K562 (cell line): ENCODE data around the gene CENPP. TPM values are rescaled to one million over a fixed set of nuclear protein-coding genes. Genes with fewer than 3 reads are reported as not detected.

Source experiments
- ATAC-seq: fragments of 200-7000 bp; cut with Tn5 transposase; 3 replicates; pipeline ENCODE4 v1.9.1; 2020; ENCODE audit warnings: moderate library complexity
- BruUV-seq: library from RNA; stranded (reverse); fragments of 400-500 nt; replicated peaks from 2 replicates; lab custom pipeline; 2021; lab: Mats Ljungman, UMichigan
- CTCF ChIA-PET: fragments of 300-600 bp; formaldehyde crosslinking; extraction: SDS; loops from one replicate; lab custom pipeline; 2021; ENCODE audit warnings: low intra/inter-chr PET ratio; lab: Yijun Ruan, JAX
- POLR2A ChIA-PET: fragments of 300-600, 350-650 bp; sonication (Branson Sonifier 250); formaldehyde crosslinking; extraction: SDS; loops from one replicate; lab custom pipeline; 2021; ENCODE audit warnings: antibody characterized with exemption, inconsistent platforms; lab: Yijun Ruan, JAX
- DNase-seq, 4 experiments: peaks; one replicate each; pipeline versions ENCODE4 v3.0.0 to v3.0.0-alpha.2; 2011 to 2018; ENCODE audit warnings: low spot score in 3 of 4, mixed read lengths in 3 of 4; ENCODE audit errors: extremely low read depth in 1 of 4
- FAIRE-seq: peaks from 2 replicates; lab custom pipeline; 2011; peaks lifted over from hg19 to GRCh38; lab: Jason Lieb, UNC
- H2AFZ ChIP-seq: 2 replicates; pipeline ENCODE4 v1.6.0; 2011; ENCODE audit warnings: low read depth, low read length, control low read depth, inconsistent platforms
- H3K27ac ChIP-seq: fragments of 200-600 bp; 3 replicates; pipeline ENCODE4 v1.8.0; 2011; ENCODE audit warnings: low read depth, mild to moderate bottlenecking, control low read depth, inconsistent platforms, low read length, moderate library complexity, mixed read lengths; ENCODE audit errors: extremely low read depth
- H3K27me3 ChIP-seq, 2 experiments: fragments of 300-600 bp in 1 of 2; 2 replicates in 1 of 2; 3 replicates in 1 of 2; pipeline versions ENCODE4 v1.6.0 to v1.8.0; 2011; ENCODE audit warnings: inconsistent platforms in 2 of 2, low read length in 2 of 2, mild to moderate bottlenecking in 1 of 2, mixed read lengths in 1 of 2, moderate library complexity in 1 of 2; ENCODE audit not compliant: control insufficient read depth in 2 of 2, insufficient read depth in 2 of 2
- H3K36me3 ChIP-seq: fragments of 300-600 bp; 3 replicates; pipeline ENCODE4 v1.8.0; 2011; ENCODE audit warnings: mild to moderate bottlenecking, low read length, inconsistent platforms; ENCODE audit not compliant: control insufficient read depth, insufficient read depth
- H3K4me1 ChIP-seq, 2 experiments: fragments of 200-600 bp in 1 of 2; replicated peaks in 1 of 2; 2 replicates in 1 of 2; 3 replicates in 1 of 2; pipeline versions ENCODE4 v1.5.1 to v1.8.0; 2011; ENCODE audit warnings: inconsistent platforms in 2 of 2, low read length in 2 of 2, mild to moderate bottlenecking in 1 of 2, mixed read lengths in 1 of 2, moderate library complexity in 1 of 2; ENCODE audit not compliant: control insufficient read depth in 2 of 2, insufficient read depth in 2 of 2
- H3K4me2 ChIP-seq: 2 replicates; pipeline ENCODE4 v1.6.1; 2011; ENCODE audit warnings: low read length, control low read depth, inconsistent platforms, mixed read lengths; ENCODE audit not compliant: insufficient read depth
- H3K4me3 ChIP-seq: fragments of 200-600 bp; sonication (generic), shearing (Covaris generic); 2 replicates; pipeline ENCODE4 v1.5.1; 2016; ENCODE audit warnings: control low read depth, inconsistent platforms
- H3K79me2 ChIP-seq: fragments of 200-600 bp; 3 replicates; pipeline ENCODE4 v1.8.0; 2011; ENCODE audit warnings: low read length, inconsistent platforms; ENCODE audit not compliant: control insufficient read depth, insufficient read depth
- H3K9ac ChIP-seq, 2 experiments: 2 replicates each; pipeline versions ENCODE4 v1.6.0 to v1.6.1; 2011; ENCODE audit warnings: low read depth in 2 of 2, low read length in 2 of 2, control low read depth in 1 of 2, inconsistent platforms in 1 of 2, mild to moderate bottlenecking in 1 of 2, mixed read lengths in 1 of 2; ENCODE audit not compliant: insufficient read depth in 1 of 2
- H3K9me1 ChIP-seq: one replicate; pipeline ENCODE4 v1.6.0; 2011; ENCODE audit warnings: inconsistent platforms, mild to moderate bottlenecking, low read length, moderate library complexity; ENCODE audit not compliant: control insufficient read depth, insufficient read depth
- H3K9me3 ChIP-seq: replicated peaks from 2 replicates; pipeline ENCODE4 v1.5.1; 2011; ENCODE audit warnings: low read depth, low read length, inconsistent platforms; ENCODE audit not compliant: control insufficient read depth, insufficient read depth
- H4K20me1 ChIP-seq: replicated peaks from 2 replicates; pipeline ENCODE4 v1.6.1; 2011; ENCODE audit warnings: low read length, inconsistent platforms, mixed read lengths; ENCODE audit not compliant: control insufficient read depth, insufficient read depth
- FOXJ2 ChIP-seq: fragments of 200-800 bp; sonication (Bioruptor generic); IDR thresholded peaks from 2 replicates; pipeline ENCODE4 v1.6.1; 2016; ENCODE audit warnings: missing genetic modification characterization, missing compliant biosample characterization
- KLF6 ChIP-seq: fragments of 250-450 bp; sonication (Bioruptor Pico); IDR thresholded peaks from 2 replicates; pipeline ENCODE4 v1.4.0; 2020; ENCODE audit warnings: mild to moderate bottlenecking, moderate library complexity, borderline replicate concordance
- PCBP2 ChIP-seq: fragments of 200-400 bp; formaldehyde crosslinking; IDR thresholded peaks from 2 replicates; pipeline ENCODE4 v1.6.1; 2018; ENCODE audit warnings: low read length, low read depth, mild to moderate bottlenecking, moderate library complexity; ENCODE audit not compliant: poor library complexity, severe bottlenecking
- SIN3A ChIP-seq, 2 experiments: fragments of 150-350 bp in 1 of 2; IDR thresholded peaks; 2 replicates each; pipeline ENCODE4 v1.6.1; 2011 to 2016; ENCODE audit warnings: borderline replicate concordance in 2 of 2, low read depth in 2 of 2, low read length in 2 of 2, mild to moderate bottlenecking in 2 of 2, moderate library complexity in 2 of 2; ENCODE audit not compliant: control insufficient read depth in 1 of 2
- TRIM24 ChIP-seq, 2 experiments: fragments of 450-650 bp; IDR thresholded peaks; 2 replicates each; pipeline ENCODE4 v1.6.1; 2016
- U2AF2 ChIP-seq: fragments of 200-400 bp; formaldehyde crosslinking; optimal IDR thresholded peaks from 2 replicates; pipeline ENCODE3; 2017; ENCODE audit warnings: low read depth, mild to moderate bottlenecking, low read length
- ZNF354B ChIP-seq: fragments of 250-450 bp; sonication (Bioruptor Pico); IDR thresholded peaks from 2 replicates; pipeline ENCODE4 v1.4.0; 2020
- WGBS: fragments of 100-300 bp; shearing (Covaris generic); methylation state at CpG from one replicate; pipeline ENCODE4 v1.1.6; 2016; ENCODE audit warnings: low coverage, mixed read lengths; ENCODE audit not compliant: insufficient coverage; ENCODE audit errors: missing lambda C conversion rate; 5-methylcytosine and 5-hydroxymethylcytosine counted together
- in situ Hi-C: fragments of 300-500 bp; cut with MboI; formaldehyde crosslinking; loops from 4 replicates; pipeline ENCODE4 v1.15.0; 2018; ENCODE audit warnings: inconsistent platforms, mixed read lengths
- intact Hi-C: fragments of 100-400 bp; cut with micrococcal nuclease; formaldehyde crosslinking; loops from 2 replicates; pipeline ENCODE4 v1.14.2; 2022
- polyA plus RNA-seq, 8 experiments: library from polyadenylated mRNA; depleted of rRNA in 4 of 8; stranded (reverse) in 5 of 8; unstranded in 3 of 8; fragments of >200 nt; fragmentation: Nextera tagmentation in 2 of 8; fragmentation: Illumina TruSeq in 1 of 8; extraction: Ambion mirVana in 2 of 8; extraction: Trizol in 1 of 8; gene quantifications; 2 replicates each; pipeline versions ENCODE4 v1.2.1 to v1.2.3, GENCODE V29; 2011 to 2014; ENCODE audit warnings: inconsistent platforms in 1 of 8, missing spikeins in 1 of 8
- total RNA-seq, 7 experiments: library from RNA; depleted of rRNA in 6 of 7; stranded (reverse); fragments of >200 nt in 6 of 7; fragmentation: Illumina TruSeq in 2 of 7; extraction: Trizol in 2 of 7; gene quantifications; 2 replicates each; pipeline versions ENCODE4 v1.2.1 to v1.2.3, GENCODE V29; 2011 to 2021; ENCODE audit warnings: low replicate concordance in 1 of 7
- TF ChIP-seq, protein P1 (sequence below): fragments of 450-650 bp; formaldehyde crosslinking; IDR thresholded peaks from 2 replicates; pipeline ENCODE4 v1.4.0; 2020; ENCODE audit warnings: mild to moderate bottlenecking, mixed read lengths
- TF ChIP-seq, protein P2 (sequence below): fragments of 450-650 bp; IDR thresholded peaks from 2 replicates; pipeline ENCODE4 v1.6.1; 2014; ENCODE audit warnings: low read depth, mild to moderate bottlenecking, moderate library complexity, borderline replicate concordance
- TF ChIP-seq, protein P3 (sequence below): IDR thresholded peaks from 3 replicates; pipeline ENCODE4 v1.6.1; 2011; ENCODE audit warnings: borderline replicate concordance, mild to moderate bottlenecking, moderate library complexity; ENCODE audit not compliant: insufficient read length; ENCODE audit errors: extremely low read depth

Gene CENPP
- total and polyA plus RNA-seq, 9 of the 15 experiments (the other 6 are each of a cell fraction or from before 2014, with no cell fraction given) = 8.0 to 28.5 (median 17.9) TPM

DNA sequence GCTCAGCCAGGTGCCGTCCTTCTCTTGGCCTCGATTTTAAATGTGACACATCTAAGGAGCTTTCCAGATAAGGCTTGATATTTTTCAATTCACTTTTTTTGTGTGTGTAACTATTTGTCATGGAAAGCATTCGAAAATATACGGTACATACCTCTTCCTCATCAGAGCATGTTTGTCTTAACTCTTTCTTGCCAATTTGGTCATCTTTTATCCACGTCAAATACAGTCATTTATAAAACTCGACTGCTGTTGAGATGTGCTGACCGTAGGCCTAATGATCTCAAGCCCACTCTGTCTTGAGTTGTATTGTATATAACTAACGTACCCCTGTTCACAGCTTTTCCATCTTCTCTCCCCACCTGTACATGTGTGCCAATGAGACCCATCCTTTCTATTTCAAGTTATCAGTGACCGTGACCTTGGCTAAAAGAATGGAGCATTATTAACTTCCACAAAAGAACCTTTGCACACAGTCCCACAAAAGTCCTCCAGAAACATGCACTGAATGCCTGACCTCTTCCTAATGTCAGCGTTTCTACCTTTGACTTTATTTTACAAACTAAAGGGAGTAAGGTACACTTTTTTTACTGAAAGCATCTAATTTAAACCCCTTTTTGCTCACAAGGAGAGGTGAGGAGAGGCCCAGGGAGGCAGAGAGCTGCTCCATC is 282.6 kb downstream of the CENPP start:
- H3K27ac ChIP-seq = no peak overlapping the region
- FAIRE-seq (peak; percentile 15), DNase-seq (no peak), ATAC-seq (no peak)
- H3K9me3 ChIP-seq = no peaks in the 10 kb centered on the region; the same call in 1 of the 2 replicates
- 76% methylated on average over 10 of the region's 10 CpGs for WGBS
- H3K79me2 ChIP-seq = no peaks in the 10 kb centered on the region
- ChIA-PET CTCF (no interaction called here), POLR2A (interaction anchor here (0.6 to 1.0 kb wide), 2 partner anchors 15 to 18 kb away, joined by 4 to 5 read pairs; no protein-coding TSS in a partner anchor)
- BruUV-seq = no TSS peak
- no peaks in the 10 kb centered on the region for H3K27me3 ChIP-seq
- in situ Hi-C loops = no loop called here
- H3K4me3 ChIP-seq = no peak overlapping the region
- peaks cover 22% of the 10 kb centered on the region for H3K36me3 ChIP-seq
- no peaks in the 10 kb centered on the region for H3K9me1 ChIP-seq
- peaks cover 0 to 14% of the 10 kb centered on the region in 2 experiments; a peak in 1 of 5 replicates for H3K4me1 ChIP-seq
- intact Hi-C loops = no loop called here
- H3K4me2 ChIP-seq = no peak overlapping the region
- no peaks in the 10 kb centered on the region for H4K20me1 ChIP-seq
- no peak overlapping the region for H3K9ac ChIP-seq
- no peak overlapping the region for H2AFZ ChIP-seq
- TF ChIP-seq SIN3A (IDR thresholded peaks at IDR 0.05; ENCODE audit: borderline replicate concordance in 2 of 2, control insufficient read depth in 1 of 2, low read depth in 2 of 2, low read length in 2 of 2) (no peak), U2AF2 (no peak), TRIM24 (IDR thresholded peaks at IDR 0.05) (no peak), KLF6 (CRISPR knock-in tag) (no peak), ZNF354B (CRISPR knock-in tag) (no peak), PCBP2 (no peak), FOXJ2 (no peak)
- TF ChIP-seq, protein P1, sequence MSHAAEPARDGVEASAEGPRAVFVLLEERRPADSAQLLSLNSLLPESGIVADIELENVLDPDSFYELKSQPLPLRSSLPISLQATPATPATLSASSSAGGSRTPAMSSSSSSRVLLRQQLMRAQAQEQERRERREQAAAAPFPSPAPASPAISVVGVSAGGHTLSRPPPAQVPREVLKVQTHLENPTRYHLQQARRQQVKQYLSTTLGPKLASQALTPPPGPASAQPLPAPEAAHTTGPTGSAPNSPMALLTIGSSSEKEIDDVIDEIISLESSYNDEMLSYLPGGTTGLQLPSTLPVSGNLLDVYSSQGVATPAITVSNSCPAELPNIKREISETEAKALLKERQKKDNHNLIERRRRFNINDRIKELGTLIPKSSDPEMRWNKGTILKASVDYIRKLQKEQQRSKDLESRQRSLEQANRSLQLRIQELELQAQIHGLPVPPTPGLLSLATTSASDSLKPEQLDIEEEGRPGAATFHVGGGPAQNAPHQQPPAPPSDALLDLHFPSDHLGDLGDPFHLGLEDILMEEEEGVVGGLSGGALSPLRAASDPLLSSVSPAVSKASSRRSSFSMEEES (CRISPR knock-in tag) = no peak
- TF ChIP-seq, protein P2, sequence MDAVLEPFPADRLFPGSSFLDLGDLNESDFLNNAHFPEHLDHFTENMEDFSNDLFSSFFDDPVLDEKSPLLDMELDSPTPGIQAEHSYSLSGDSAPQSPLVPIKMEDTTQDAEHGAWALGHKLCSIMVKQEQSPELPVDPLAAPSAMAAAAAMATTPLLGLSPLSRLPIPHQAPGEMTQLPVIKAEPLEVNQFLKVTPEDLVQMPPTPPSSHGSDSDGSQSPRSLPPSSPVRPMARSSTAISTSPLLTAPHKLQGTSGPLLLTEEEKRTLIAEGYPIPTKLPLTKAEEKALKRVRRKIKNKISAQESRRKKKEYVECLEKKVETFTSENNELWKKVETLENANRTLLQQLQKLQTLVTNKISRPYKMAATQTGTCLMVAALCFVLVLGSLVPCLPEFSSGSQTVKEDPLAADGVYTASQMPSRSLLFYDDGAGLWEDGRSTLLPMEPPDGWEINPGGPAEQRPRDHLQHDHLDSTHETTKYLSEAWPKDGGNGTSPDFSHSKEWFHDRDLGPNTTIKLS = no peak
- TF ChIP-seq, protein P3, sequence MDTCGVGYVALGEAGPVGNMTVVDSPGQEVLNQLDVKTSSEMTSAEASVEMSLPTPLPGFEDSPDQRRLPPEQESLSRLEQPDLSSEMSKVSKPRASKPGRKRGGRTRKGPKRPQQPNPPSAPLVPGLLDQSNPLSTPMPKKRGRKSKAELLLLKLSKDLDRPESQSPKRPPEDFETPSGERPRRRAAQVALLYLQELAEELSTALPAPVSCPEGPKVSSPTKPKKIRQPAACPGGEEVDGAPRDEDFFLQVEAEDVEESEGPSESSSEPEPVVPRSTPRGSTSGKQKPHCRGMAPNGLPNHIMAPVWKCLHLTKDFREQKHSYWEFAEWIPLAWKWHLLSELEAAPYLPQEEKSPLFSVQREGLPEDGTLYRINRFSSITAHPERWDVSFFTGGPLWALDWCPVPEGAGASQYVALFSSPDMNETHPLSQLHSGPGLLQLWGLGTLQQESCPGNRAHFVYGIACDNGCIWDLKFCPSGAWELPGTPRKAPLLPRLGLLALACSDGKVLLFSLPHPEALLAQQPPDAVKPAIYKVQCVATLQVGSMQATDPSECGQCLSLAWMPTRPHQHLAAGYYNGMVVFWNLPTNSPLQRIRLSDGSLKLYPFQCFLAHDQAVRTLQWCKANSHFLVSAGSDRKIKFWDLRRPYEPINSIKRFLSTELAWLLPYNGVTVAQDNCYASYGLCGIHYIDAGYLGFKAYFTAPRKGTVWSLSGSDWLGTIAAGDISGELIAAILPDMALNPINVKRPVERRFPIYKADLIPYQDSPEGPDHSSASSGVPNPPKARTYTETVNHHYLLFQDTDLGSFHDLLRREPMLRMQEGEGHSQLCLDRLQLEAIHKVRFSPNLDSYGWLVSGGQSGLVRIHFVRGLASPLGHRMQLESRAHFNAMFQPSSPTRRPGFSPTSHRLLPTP = no peak
